ENCODE results near the gene BCAM.

BCAM gene

DNA sequence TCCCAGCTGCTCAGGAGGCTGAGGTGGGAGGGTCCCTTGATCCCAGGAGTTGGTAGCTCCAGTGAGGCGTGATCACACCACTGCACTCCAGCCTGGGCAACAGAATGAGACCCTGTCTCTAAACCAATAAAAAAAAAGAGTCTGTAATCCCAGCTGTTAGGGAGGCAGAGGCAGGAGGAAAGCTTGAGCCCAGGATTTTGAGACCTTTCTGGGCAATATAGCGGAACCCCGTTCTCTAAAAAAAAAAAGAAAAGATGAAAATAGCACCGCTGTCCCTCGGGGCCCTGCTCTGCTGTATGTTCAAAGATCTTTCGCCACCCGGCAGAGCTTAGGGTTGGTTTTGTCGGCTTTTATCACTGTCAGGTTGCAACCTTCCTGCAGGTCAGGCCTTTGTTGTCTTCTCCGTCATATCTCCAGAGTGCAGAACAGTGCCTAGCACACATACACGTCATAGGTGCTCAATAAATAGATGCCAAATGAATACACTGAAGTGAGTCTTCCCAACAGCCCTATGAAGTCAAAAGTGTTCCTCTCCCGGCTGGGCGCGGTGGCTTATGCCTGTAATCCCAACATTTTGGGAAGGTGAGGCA lies 13.4 kb upstream of the BCAM start:
- H3K27ac ChIP-seq = peak overlapping the region; percentile 100
- TF ChIP-seq, protein P1, sequence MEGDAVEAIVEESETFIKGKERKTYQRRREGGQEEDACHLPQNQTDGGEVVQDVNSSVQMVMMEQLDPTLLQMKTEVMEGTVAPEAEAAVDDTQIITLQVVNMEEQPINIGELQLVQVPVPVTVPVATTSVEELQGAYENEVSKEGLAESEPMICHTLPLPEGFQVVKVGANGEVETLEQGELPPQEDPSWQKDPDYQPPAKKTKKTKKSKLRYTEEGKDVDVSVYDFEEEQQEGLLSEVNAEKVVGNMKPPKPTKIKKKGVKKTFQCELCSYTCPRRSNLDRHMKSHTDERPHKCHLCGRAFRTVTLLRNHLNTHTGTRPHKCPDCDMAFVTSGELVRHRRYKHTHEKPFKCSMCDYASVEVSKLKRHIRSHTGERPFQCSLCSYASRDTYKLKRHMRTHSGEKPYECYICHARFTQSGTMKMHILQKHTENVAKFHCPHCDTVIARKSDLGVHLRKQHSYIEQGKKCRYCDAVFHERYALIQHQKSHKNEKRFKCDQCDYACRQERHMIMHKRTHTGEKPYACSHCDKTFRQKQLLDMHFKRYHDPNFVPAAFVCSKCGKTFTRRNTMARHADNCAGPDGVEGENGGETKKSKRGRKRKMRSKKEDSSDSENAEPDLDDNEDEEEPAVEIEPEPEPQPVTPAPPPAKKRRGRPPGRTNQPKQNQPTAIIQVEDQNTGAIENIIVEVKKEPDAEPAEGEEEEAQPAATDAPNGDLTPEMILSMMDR (conservative IDR thresholded peaks at IDR 0.05) = no peak

DNA sequence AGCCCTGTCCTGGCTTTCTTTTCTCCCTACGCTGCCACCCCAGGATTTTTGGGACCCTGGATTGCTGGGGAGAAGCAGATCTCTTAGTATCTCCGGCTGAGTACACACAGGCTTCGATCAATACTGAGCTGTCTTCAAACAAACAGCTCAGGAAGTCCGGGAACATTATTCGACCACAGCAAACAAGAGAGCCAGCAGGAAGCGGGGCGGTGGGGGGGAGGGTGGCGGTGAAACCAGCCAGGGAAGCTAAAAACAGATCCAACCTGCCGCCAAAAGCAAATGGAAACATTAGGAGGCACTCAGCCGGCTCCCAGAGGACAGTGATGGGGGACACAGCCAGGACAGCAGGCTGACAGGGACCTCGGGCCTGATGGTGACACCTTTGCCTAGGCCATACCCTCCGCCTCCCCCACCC lies 12.2 kb upstream of the BCAM start:
- peak overlapping the region; percentile 100 for H3K27ac ChIP-seq
- TF ChIP-seq, protein P1 (conservative IDR thresholded peaks at IDR 0.05) = no peak

DNA sequence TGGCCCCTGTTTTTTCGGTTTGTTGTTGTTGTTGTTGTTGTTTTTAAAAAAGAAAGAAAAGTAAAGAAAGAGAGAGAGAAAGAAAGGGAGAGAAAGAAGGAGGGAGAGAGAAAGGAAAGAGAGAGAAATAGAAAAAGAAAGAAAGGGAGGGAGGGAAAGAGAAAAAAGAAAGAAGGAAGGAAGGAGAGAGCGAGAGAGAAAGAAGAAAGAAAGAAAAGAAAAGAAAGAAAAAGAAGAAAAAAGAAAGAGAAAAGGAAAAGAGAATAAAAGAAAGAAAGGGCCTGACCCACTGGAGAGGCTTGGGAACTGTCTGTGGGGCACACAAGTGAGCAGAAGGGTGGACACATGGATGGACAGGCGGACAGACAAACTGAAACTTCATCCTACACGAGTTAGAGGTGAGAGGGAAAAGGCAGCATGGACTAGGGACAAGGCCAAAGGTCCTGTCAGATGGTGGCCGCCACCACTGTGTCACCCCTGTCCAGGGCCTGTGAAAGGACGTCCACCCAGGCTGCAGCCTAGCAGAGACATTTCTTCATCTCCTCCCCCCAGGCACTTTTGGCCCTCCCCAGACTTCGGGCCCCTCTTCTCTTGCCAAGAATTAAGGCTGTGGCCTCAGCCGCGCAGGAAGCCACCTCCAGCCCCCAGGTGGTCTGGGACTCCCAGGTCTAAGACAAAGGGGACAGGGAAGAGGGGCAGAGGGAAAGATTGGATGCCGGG lies 9.1 kb upstream of the BCAM start:
- TF ChIP-seq, protein P1 (conservative IDR thresholded peaks at IDR 0.05) = no peak
- H3K27ac ChIP-seq = peak overlapping the region; percentile 100

DNA sequence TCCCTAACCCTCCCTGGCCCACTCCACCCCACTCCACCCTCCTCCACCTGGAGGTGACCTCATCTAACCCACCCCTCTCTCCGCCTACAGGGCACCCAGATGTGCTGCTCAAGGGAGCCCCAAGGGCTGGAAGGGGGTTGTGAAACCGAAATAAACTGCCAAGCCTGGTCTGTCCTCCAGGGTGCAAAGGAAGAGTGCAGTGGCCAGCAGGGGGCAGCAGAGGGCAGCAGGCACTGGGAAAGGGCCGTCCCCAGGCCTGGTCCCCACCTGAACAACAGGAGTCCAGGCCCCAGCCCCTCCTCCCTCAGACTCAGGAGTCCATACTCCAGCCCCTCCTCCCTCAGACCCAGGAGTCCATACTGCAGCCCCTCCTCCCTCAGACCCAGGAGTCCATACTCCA lies 8.4 kb upstream of the BCAM start:
- peak overlapping the region; percentile 100 for H3K27ac ChIP-seq
- TF ChIP-seq, protein P1 (conservative IDR thresholded peaks at IDR 0.05) = peak; percentile 88

DNA sequence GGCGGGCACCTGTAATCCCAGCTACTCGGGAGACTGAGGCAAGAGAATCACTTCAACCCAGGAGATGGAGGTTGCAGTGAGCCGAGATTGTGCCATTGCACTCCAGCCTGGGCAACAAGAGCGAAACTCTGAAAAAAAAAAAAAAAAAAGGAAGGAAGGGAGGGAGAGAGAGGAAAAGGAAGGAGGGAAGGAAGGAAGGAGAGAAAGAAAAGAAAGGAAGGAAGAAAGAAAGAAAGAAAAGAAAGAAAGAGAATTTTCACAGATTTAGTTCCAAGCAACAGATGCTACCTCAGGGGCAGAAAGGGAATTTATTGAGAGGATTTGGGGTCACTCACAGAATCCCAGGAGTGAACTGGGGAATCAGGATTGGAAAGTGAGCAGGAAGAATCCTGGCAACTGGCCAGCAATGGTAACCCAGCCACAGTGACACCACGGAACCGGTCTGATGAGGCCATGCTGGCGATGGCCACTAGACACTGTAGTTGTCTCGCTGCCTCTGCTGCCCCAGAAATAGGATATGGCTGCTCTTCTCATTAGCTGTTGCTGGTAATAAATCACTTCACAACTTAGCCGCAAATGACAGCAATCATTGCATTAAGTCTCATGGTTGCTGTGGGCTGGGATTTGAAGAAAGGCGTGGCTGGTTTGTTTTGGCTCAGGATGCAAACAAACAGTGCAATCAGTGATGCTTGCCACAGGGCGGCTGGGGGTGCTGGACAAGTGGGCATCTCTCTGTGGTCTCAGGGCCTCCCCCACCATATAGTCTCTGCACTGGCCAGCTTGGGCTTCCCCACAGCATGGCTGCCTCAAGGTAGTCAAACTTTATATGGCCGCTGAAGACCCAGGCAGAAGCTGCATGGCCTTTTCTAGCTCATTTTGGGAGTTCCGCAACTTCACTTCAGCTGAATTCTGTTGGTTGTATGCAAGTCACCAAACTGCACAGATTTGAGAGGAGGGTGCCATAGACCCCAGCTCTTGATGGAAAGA lies 5.2 kb upstream of the BCAM start:
- peak overlapping the region; percentile 98 for H3K27ac ChIP-seq
- TF ChIP-seq, protein P1 (conservative IDR thresholded peaks at IDR 0.05) = no peak

DNA sequence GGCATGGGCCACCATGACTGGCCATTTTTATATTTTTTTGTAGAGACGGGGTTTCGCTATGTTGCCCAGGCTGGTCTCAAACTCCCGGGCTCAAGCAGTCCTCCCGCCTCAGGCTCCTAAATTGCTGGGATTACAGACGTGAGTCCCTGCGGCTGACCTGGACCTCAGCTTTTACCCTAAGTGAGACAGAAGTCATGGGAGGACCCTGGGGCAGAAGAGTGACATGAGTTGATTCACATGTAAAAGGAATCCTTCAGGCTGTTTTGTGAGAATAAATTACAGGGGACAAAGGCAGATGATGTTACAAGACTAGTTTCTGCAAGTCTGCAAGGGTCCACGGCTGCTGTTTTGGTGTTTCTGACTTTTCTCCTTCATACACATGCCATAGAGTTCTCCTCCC lies 2.6 kb upstream of the BCAM start:
- TF ChIP-seq, protein P1 (conservative IDR thresholded peaks at IDR 0.05) = no peak
- peak overlapping the region; percentile 98 for H3K27ac ChIP-seq

DNA sequence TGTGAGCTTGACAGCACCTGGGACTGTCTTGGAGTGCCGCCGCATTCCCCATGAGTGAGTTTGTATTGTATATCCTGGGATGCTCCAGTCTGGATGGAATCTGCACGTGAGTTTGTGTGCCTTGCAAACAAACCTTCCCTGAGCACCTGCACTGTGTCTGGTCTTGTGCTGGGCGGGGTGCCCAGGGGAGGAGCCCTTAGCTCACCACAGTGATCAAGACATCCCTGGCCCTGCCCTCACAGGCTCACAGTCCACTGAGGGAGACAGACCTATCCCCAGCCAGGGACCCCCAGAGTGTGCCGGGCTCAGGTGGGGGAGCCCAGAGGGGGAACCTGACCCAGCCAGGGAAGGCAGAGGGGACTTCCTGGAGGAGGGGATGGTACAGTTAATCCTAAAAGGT lies 1.7 kb upstream of the BCAM start:
- peak overlapping the region; percentile 98 for H3K27ac ChIP-seq
- TF ChIP-seq, protein P1 (conservative IDR thresholded peaks at IDR 0.05) = no peak

Measured in VCaP (cell line).